HepG2 (cell line): ENCODE results near the gene ANKRD12. TPM values are rescaled to one million over a fixed set of nuclear protein-coding genes. Genes with fewer than 3 reads are reported as not detected.
A peak's percentile ranks its signal among the peaks of the same experiment; 100 is the strongest.

Experiments
- ASH2L ChIP-seq: fragments of 300-600, 200-600 bp; sonication (generic); IDR thresholded peaks from 2 replicates; pipeline ENCODE4 v1.7.0; 2017; ENCODE audit warnings: low read depth, mild to moderate bottlenecking, moderate library complexity, mixed read lengths, low read length; ENCODE audit not compliant: insufficient read length
- ATF7-NPFF ChIP-seq: sonication (generic); formaldehyde crosslinking; IDR thresholded peaks from 2 replicates; pipeline ENCODE4 v1.8.1; 2023; ENCODE audit warnings: mild to moderate bottlenecking, low read depth, missing genetic modification reagents, moderate library complexity
- BHLHE40 ChIP-seq: IDR thresholded peaks from 2 replicates; pipeline ENCODE4 v1.6.1; 2011; ENCODE audit warnings: low read length, improper control_type of control experiment
- ERF ChIP-seq: IDR thresholded peaks from 2 replicates; pipeline ENCODE4 v1.6.1; 2018; ENCODE audit warnings: missing biosample characterization, missing genetic modification reagents
- GMEB1 ChIP-seq: sonication (generic); formaldehyde crosslinking; IDR thresholded peaks from 2 replicates; pipeline ENCODE4 v1.5.1; 2020; ENCODE audit warnings: missing genetic modification reagents, mild to moderate bottlenecking, borderline replicate concordance
- ISL2 ChIP-seq: sonication (generic); formaldehyde crosslinking; IDR thresholded peaks from 2 replicates; pipeline ENCODE4 v1.5.0; 2020; ENCODE audit warnings: missing genetic modification reagents
- NCOA5 ChIP-seq: sonication (generic); formaldehyde crosslinking; IDR thresholded peaks from 2 replicates; pipeline ENCODE4 v1.4.0; 2020; ENCODE audit warnings: missing genetic modification reagents
- NCOR1 ChIP-seq: fragments of 200-600 bp; sonication (generic); IDR thresholded peaks from 2 replicates; pipeline ENCODE4 v1.7.0; 2017; ENCODE audit warnings: antibody characterized with exemption, low read length, borderline replicate concordance
- SOX5 ChIP-seq: IDR thresholded peaks from 2 replicates; pipeline ENCODE4 v1.6.1; 2016; ENCODE audit warnings: borderline replicate concordance
- TCF7 ChIP-seq: sonication (generic); IDR thresholded peaks from 2 replicates; pipeline ENCODE4 v1.6.1; 2016; ENCODE audit warnings: antibody characterized with exemption, low read depth
- TFAP4 ChIP-seq: sonication (generic); IDR thresholded peaks from 2 replicates; pipeline ENCODE4 v1.6.1; 2016; ENCODE audit warnings: low read depth, borderline replicate concordance
- THAP7 ChIP-seq: sonication (generic); formaldehyde crosslinking; IDR thresholded peaks from 2 replicates; pipeline ENCODE4 v1.8.1; 2023; ENCODE audit warnings: mild to moderate bottlenecking, missing genetic modification reagents
- ZFP36L2 ChIP-seq: sonication (generic); formaldehyde crosslinking; IDR thresholded peaks from 2 replicates; pipeline ENCODE4 v1.4.0; 2020; ENCODE audit warnings: missing genetic modification reagents
- ZNF263 ChIP-seq: sonication (generic); formaldehyde crosslinking; IDR thresholded peaks from 2 replicates; pipeline ENCODE4 v1.4.0; 2020; ENCODE audit warnings: missing genetic modification reagents
- ZNF530 ChIP-seq: sonication (generic); formaldehyde crosslinking; IDR thresholded peaks from 2 replicates; pipeline ENCODE4 v1.5.0; 2020; ENCODE audit warnings: low read depth, mild to moderate bottlenecking, missing genetic modification reagents
- ZNF850 ChIP-seq: sonication (generic); formaldehyde crosslinking; conservative IDR thresholded peaks from 2 replicates; pipeline ENCODE4 v1.9.0; 2021; ENCODE audit warnings: mild to moderate bottlenecking, missing genetic modification reagents
- polyA plus RNA-seq, 8 experiments: library from polyadenylated mRNA; depleted of rRNA in 3 of 8; stranded (reverse) in 7 of 8; unstranded in 1 of 8; fragments of >200 nt; fragmentation: Illumina TruSeq in 4 of 8; extraction: Trizol in 4 of 8; gene quantifications; 2 replicates each; pipeline versions ENCODE4 v1.2.1 to v1.2.3, GENCODE V29; 2011 to 2016; ENCODE audit warnings: low read depth in 4 of 8, missing spikeins in 1 of 8, mixed read lengths in 1 of 8; ENCODE audit not compliant: insufficient read depth in 1 of 8
- total RNA-seq, 5 experiments: library from RNA; depleted of rRNA; stranded (reverse); fragments of >200 nt; fragmentation: Illumina TruSeq; extraction: Trizol; gene quantifications; 2 replicates each; pipeline ENCODE4 v1.2.3, GENCODE V29; 2016; ENCODE audit warnings: low read depth in 1 of 5
- TF ChIP-seq, protein P1 (sequence below): sonication (generic); formaldehyde crosslinking; IDR thresholded peaks from 2 replicates; pipeline ENCODE4 v1.4.0; 2020; ENCODE audit warnings: mild to moderate bottlenecking, missing genetic modification reagents
- TF ChIP-seq, protein P2 (sequence below): sonication (generic); formaldehyde crosslinking; IDR thresholded peaks from 2 replicates; pipeline ENCODE4 v1.9.0; 2021; ENCODE audit warnings: mild to moderate bottlenecking, missing genetic modification reagents
- TF ChIP-seq, protein P3 (sequence below): sonication (generic); formaldehyde crosslinking; IDR thresholded peaks from 2 replicates; pipeline ENCODE4 v1.4.0; 2020; ENCODE audit warnings: missing genetic modification reagents

The ANKRD12 gene
- total and polyA plus RNA-seq, 2 of the 13 experiments (the other 11 are each of a cell fraction or from before 2014, with no cell fraction given): 6.0 to 23.2 TPM

- TF ChIP-seq, protein P1, sequence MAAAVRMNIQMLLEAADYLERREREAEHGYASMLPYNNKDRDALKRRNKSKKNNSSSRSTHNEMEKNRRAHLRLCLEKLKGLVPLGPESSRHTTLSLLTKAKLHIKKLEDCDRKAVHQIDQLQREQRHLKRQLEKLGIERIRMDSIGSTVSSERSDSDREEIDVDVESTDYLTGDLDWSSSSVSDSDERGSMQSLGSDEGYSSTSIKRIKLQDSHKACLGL (CRISPR knock-in tag): no peak
- TF ChIP-seq NCOA5 (CRISPR knock-in tag) (no peak), ISL2 (CRISPR knock-in tag) (peak; percentile 69), NCOR1 (peak; percentile 73; the same call in 1 of the 2 replicates), ZNF530 (no peak), ATF7-NPFF (CRISPR knock-in tag) (no peak), THAP7 (CRISPR knock-in tag) (no peak), SOX5 (peak; percentile 82), BHLHE40 (no peak), ZNF850 (CRISPR knock-in tag) (no peak), ASH2L (peak; percentile 37), ZNF263 (no peak), TFAP4 (peak; percentile 54; the same call in 1 of the 2 replicates), ERF (peak; percentile 45; the same call in 1 of the 2 replicates), ZFP36L2 (CRISPR knock-in tag) (no peak), GMEB1 (CRISPR knock-in tag) (peak; percentile 38; the same call in 1 of the 2 replicates), TCF7 (peak; percentile 52; the same call in 1 of the 2 replicates)
- TF ChIP-seq, protein P2, sequence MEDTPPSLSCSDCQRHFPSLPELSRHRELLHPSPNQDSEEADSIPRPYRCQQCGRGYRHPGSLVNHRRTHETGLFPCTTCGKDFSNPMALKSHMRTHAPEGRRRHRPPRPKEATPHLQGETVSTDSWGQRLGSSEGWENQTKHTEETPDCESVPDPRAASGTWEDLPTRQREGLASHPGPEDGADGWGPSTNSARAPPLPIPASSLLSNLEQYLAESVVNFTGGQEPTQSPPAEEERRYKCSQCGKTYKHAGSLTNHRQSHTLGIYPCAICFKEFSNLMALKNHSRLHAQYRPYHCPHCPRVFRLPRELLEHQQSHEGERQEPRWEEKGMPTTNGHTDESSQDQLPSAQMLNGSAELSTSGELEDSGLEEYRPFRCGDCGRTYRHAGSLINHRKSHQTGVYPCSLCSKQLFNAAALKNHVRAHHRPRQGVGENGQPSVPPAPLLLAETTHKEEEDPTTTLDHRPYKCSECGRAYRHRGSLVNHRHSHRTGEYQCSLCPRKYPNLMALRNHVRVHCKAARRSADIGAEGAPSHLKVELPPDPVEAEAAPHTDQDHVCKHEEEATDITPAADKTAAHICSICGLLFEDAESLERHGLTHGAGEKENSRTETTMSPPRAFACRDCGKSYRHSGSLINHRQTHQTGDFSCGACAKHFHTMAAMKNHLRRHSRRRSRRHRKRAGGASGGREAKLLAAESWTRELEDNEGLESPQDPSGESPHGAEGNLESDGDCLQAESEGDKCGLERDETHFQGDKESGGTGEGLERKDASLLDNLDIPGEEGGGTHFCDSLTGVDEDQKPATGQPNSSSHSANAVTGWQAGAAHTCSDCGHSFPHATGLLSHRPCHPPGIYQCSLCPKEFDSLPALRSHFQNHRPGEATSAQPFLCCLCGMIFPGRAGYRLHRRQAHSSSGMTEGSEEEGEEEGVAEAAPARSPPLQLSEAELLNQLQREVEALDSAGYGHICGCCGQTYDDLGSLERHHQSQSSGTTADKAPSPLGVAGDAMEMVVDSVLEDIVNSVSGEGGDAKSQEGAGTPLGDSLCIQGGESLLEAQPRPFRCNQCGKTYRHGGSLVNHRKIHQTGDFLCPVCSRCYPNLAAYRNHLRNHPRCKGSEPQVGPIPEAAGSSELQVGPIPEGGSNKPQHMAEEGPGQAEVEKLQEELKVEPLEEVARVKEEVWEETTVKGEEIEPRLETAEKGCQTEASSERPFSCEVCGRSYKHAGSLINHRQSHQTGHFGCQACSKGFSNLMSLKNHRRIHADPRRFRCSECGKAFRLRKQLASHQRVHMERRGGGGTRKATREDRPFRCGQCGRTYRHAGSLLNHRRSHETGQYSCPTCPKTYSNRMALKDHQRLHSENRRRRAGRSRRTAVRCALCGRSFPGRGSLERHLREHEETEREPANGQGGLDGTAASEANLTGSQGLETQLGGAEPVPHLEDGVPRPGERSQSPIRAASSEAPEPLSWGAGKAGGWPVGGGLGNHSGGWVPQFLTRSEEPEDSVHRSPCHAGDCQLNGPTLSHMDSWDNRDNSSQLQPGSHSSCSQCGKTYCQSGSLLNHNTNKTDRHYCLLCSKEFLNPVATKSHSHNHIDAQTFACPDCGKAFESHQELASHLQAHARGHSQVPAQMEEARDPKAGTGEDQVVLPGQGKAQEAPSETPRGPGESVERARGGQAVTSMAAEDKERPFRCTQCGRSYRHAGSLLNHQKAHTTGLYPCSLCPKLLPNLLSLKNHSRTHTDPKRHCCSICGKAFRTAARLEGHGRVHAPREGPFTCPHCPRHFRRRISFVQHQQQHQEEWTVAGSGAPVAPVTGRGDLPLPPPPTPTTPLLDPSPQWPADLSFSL (CRISPR knock-in tag): peak; percentile 81
- TF ChIP-seq, protein P3, sequence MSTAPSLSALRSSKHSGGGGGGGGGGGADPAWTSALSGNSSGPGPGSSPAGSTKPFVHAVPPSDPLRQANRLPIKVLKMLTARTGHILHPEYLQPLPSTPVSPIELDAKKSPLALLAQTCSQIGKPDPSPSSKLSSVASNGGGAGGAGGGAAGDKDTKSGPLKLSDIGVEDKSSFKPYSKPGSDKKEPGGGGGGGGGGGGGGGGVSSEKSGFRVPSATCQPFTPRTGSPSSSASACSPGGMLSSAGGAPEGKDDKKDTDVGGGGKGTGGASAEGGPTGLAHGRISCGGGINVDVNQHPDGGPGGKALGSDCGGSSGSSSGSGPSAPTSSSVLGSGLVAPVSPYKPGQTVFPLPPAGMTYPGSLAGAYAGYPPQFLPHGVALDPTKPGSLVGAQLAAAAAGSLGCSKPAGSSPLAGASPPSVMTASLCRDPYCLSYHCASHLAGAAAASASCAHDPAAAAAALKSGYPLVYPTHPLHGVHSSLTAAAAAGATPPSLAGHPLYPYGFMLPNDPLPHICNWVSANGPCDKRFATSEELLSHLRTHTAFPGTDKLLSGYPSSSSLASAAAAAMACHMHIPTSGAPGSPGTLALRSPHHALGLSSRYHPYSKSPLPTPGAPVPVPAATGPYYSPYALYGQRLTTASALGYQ (CRISPR knock-in tag): peak; percentile 20; the same call in 1 of the 2 replicates
Observed at GRCh38 chr18:9092665-9093064, 43.9 kb upstream of the ANKRD12 start (continued).
